T47D (cell line): ENCODE results near the gene ZNF490.
"Not testable (repeated sequence)": the region's sequence is repeated elsewhere in the genome, so short reads cannot be mapped to it uniquely, and the experiment has no call there.

Experiments used
- DNase-seq, 2 experiments: peaks; one replicate each; pipeline versions ENCODE4 v3.0.0 to v3.0.0-alpha.2; 2011 to 2012; ENCODE audit warnings: low read depth in 1 of 2, low spot score in 1 of 2
- JUND ChIP-seq: IDR thresholded peaks from 2 replicates; pipeline ENCODE4 v1.6.1; 2012; ENCODE audit warnings: low read depth
- in situ Hi-C: cut with HindIII; loops from 2 replicates; pipeline ENCODE4 v1.10.0; 2016; ENCODE audit warnings: low sequenced_read_pairs, low pct_unique_long_range_greater_than_20kb

ZNF490 gene

DNA sequence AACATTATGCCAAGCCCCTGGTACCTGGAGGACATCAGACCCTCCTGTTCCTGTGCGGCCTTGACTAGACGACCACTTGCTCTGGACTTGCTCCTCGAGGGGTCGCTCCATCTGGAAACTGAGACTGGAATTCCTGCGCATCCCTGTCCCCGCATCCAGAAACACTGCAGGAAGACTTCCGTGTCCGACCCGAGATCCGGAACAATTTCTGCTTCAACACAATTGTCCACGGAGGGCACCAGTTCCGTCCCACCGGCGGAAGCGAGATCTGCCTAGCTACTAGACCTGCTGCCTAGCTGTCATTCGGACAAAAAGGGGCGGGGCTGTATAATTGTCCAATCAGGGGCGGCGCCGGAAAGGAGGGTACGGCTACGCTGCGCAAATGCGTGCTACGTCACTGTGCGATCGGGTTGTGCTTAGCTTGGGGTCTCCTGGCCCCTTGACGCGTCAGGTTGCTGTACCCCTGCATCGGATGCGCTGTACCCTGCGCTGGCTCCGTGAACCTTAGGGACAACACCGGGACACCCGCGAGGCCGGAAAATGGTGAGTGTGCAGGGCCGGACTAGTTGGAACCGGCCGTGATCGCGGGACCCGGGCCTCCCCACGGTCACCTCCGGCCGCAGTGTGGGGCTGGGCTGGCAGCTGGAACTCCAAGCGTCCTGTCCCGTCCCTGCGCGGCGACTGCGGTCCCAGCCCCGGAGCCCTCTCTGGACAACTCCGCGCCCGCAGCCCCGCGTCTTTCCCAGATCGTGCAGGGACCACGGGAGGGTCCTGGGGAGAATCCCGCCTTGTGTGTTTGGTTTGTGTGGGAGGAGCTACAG is at the start of gene ZNF490, which contains the start of gene ZNF791:
ZNF490 (minus strand) TSS at position 274 of the 821 bp plus-strand sequence; CDS start at position 141, 133 bp downstream.
ZNF791 (plus strand) TSS at position 381 of the 821 bp plus-strand sequence; CDS start at position 541, 160 bp downstream.
- in situ Hi-C loops = no loop called here
- no peak for TF ChIP-seq JUND
- peak; percentile 97 for DNase-seq

DNA sequence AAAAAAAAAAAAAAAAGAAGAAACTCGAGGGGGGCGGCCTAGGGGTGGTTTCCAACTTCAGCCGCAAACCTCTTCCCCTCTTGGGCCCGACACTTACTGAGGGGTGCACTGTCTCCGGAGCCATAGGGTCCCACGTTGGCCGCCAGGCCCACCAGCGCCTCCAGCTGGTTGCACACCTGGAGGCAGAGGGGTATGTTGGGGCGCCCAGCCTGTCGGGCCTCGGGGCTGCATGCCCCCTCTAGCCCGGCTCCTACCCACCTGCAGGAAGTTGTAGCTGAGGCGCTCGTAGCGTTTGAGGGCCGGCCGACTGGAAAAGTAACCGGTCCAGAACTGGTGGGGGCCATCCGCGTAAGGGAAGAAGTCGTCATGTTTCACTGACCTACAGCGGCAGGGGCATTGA is 47.4 kb upstream of the ZNF490 start:
- in situ Hi-C loops = no loop called here
- no peak for DNase-seq
- TF ChIP-seq JUND = no peak

DNA sequence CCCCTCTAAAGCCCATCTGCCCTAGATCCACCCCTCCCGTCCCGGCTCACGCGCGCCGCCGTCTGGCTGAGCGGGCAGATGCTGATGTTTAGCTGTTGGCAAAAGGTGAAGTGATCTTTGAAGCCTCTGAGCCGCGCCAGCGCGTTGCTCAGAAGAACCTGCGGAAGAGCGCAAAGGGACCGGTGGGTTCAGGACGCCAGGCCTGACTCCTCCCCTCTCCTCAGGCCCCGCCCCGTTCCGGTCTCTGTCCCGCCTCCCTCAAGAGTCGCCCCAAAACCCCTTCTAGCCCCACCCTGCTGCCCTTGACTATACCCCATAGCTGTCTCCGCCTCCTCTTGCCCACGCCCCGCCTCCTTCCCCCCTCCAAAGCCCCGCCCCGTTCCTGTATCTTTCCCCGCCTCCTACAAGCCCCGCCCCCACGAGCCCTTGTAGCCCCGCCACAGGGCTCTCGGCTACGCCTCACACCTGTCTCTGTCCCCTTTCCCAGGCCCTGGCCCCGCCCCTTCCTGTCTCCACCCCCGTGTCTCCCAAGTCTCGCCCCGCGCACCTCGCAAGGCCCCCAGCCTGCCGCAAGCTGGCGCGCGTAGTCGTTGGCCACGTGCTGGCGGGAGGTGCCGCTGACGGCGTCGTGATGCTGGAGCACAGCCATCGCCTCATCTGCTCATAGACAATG is 46.4 kb upstream of the ZNF490 start:
- no peak for TF ChIP-seq JUND
- in situ Hi-C loops = no loop called here
- no peak for DNase-seq

DNA sequence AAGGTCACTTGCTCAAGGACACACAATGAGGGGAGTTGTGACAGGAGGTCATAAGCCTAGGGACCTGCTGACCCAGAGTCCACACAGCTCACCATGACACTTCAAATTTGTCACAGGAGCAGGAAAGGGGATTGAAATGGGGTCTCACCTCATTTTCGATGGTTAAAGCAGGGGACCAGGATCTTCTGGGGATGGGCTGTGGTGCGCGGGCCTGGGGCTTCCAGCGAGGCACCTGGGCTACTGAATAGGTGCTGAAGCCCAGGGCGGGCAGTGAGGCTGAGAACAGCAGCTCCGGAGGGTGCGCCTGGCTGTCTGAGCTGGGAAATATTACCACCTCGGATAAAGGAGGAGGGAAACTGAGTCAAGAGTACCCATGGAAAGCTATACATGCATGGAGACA is 44.9 kb upstream of the ZNF490 start:
- in situ Hi-C loops = no loop called here
- no peak for TF ChIP-seq JUND
- no peak for DNase-seq

DNA sequence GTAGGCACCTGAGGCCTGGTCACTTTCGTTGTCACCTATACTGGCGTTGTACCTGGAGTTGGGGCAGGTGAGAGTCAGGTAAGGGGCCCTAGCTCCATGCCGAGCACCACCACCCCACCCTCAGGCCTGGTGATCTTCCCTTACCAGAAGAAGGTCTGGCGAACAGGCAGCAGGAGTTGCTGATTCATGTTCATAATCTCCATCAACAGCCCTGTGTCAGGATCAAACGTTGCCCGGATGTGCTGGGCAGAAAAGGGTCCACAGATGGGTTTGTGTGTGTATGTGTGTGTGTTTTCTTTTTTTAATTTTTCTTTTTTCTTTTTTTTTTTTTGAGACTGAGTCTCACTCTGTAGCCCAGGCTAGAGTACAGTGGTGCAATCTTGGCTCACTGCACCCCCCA is 41.6 kb upstream of the ZNF490 start:
- no peak for TF ChIP-seq JUND
- in situ Hi-C loops = no loop called here
- DNase-seq = no peak

DNA sequence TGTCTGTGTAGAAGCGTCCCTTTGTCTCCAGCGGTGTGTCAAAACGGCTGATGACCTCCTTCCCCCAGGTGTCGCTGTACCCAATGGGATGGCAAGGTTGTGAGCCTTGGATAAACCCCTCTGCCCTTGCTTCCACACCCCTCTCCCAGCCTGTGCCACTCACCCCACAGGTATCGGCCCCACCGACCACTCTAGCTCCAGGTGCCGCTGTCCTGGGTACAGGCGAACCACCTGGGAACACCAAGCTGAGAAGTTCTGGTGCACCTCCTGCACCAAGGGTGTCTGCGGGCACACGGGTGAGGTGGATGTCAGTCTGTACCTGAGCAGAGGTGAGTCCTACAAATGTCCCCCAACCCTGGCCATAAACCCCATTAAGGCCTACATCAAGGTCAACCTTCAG is 39.3 kb upstream of the ZNF490 start:
- in situ Hi-C loops = no loop called here
- no peak for TF ChIP-seq JUND
- DNase-seq = no peak

DNA sequence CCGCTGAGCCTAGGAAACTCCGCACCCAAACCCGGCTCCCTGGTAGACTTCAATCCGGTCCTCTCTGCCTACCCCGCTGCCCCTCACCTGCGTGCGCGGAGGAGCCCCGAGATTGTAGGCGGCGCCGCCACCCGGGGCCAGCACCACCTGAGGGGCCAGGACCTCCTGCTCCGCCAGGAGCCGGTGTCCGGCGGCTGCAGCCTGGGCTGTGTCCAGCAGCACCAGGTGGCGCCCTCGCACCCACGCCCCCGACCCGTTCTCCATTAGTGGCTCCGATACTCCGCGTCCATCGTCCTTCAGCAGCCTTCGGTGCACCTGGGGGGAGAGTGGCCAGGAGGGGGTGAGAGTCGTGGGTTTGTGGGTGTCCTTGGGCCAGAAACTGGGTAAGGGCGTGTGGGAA is 37.5 kb upstream of the ZNF490 start:
- TF ChIP-seq JUND = no peak
- no peak for DNase-seq
- in situ Hi-C loops = no loop called here

DNA sequence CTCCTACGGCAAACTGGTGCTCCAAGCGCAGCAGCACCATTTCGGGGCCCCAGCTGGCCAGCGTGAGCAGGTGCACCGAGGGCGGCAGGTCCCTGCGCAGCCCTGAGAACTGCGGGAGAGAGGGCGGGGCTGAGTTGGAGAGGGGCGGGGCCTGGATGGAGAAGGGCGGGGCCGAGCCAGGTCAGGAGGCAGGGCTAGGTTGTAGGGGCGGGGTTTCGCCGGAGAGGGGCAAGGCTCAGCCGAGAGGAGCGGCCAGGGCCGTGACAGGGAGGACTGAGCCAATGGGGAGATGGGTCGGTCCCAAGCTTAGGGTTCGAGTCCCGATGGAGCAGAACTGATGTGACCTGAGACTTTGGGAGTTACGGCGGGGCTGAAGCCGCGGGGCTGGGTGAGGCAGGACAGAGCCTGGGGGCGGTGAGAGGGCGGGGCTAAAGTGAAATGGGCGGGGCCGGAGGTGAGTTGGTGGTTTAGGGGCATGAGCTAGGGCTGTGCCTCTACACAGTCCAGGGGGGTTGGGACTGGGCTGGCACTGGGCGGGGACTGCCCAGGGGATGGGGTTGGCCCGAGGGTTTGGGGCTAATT is 37.0 kb upstream of the ZNF490 start:
- TF ChIP-seq JUND = no peak
- no peak for DNase-seq
- in situ Hi-C loops = no loop called here

DNA sequence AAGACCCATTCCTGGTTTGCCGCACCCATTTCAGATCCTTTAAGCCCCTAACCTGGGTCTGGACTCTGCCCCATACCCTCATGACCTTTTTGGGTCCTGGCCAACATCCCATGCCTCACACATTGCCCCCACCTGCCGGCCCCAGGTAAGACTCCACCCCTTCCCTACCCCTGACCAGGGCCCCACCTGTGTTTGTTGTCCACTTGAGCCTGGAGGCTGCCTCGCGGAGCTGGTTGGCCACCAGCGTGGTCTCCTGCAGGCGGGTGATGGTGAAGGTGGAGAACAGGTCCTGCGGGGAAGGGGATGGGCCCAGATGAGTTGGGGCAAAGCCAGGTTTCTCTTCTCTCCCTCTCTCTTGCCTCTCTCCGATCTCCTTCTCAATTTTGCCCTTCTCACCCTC is 36.4 kb upstream of the ZNF490 start:
- no peak for TF ChIP-seq JUND
- in situ Hi-C loops = no loop called here
- no peak for DNase-seq

DNA sequence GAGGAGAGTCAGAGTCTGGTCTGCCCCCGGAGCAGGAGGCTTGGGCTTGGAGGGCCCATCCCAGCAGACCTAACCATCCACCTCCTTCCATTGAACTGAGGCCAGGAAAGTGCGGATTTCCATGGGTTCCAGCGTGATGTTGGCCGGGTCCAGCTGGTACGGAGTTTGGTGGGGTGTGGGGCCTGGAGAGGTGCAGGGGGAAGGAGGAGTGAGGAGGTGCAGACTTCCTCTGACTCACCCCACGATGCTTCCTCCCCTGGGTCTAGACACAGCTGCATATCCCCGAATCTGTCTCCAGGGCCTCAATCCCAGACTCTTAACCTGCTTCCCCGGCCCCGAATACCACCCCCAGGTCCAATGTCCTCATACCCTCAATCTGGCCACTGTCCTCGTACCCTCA is 35.9 kb upstream of the ZNF490 start:
- DNase-seq = no peak
- no peak for TF ChIP-seq JUND
- in situ Hi-C loops = no loop called here

DNA sequence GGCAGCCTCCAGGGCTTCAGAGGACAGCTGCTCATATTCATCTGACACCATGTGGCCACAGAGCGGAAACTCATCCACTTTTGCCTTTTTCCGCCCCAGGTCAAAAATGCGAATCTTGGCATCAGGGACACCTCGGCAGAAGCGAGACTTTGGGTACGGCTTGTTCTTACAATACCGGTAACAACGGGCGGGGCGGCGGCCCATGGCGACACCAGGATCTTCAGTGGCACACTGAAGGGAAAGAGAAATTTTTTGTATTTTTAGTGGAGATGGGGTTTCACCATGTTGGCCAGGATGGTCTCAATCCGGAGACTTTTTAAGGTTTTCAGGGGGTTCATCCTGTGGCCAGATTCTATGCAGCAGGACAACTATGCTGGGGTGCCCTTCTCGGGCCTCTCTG is 33.1 kb upstream of the ZNF490 start:
- DNase-seq = not testable (repeated sequence)

DNA sequence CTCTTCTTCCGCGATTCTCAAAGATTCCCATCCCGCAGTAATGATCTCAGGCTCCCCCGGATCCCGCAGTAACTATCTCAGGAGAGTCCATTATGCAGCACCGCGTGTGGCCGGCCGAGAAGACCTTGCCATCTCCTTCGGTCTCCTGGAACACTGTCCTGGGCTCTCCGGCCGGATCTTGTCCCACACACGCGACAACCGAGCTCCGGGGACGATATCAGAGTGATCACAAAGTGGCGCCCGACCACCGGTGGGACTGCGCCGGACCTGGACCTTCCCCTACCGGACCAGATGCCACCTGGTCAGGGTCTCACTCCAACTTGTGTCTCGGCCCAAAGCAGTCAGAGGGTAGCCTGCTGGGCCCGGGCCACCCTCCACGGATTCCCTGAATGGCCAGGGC is 31.9 kb upstream of the ZNF490 start:
- TF ChIP-seq JUND = no peak
- in situ Hi-C loops = no loop called here
- no peak for DNase-seq

More for the DNA sequence above, 33.1 kb upstream of the ZNF490 start:
- in situ Hi-C loops = not testable (repeated sequence)

DNA sequence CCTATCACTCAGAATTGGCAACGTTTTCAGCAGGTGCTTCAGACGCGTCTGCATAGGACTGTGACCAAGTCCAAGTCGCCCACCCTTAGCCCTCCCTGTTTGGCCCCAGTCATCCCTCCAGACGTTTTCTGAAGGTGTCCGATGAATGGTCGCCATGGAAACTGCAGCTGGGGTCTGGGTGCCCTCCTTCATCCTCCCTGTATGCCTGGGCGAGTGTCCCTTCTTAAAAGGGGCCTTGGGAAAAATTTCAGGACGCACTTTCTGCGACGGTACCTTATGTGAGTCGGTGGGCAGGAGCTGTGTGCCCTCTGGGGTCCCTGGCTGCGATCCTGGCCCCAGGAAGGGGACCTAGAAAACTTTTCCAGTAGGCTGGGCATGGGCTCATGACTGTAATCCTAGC is 30.8 kb upstream of the ZNF490 start:
- in situ Hi-C loops = no loop called here
- DNase-seq = no peak
- TF ChIP-seq JUND = no peak
